ENCODE results near the gene WFDC8.

WFDC8 gene

GRCh38 chr20:45515147-45515913 lies 63.8 kb downstream of the WFDC8 start, which contains the start of gene SPINT3:
Gene SPINT3 (minus strand): TSS chr20:45515622. CDS start chr20:45515608, 14 bp downstream.
- no peaks in the 10 kb centered on the region for H3K4me1 ChIP-seq
- no peak for DNase-seq
- no peaks in the 10 kb centered on the region; the same call in 1 of the 2 replicates for H3K27me3 ChIP-seq
- TF ChIP-seq CTCF (IDR thresholded peaks at IDR 0.05; ENCODE audit: low read depth, low read length): no peak
- no peak within 1 kb of the TSS for H3K4me3 ChIP-seq (ENCODE audit: low read depth, low read length)
- no peaks in the 10 kb centered on the region for H3K36me3 ChIP-seq
- H3K9me3 ChIP-seq: no peaks in the 10 kb centered on the region

GRCh38 chr20:45510242-45510862 lies 68.7 kb downstream of the WFDC8 start:
- Histone ChIP-seq H3K36me3 (no peaks in the 10 kb centered on the region), H3K27me3 (no peaks in the 10 kb centered on the region), H3K9me3 (no peaks in the 10 kb centered on the region), H3K4me3 (ENCODE audit: low read depth, low read length) (no peak overlapping the region), H3K4me1 (no peaks in the 10 kb centered on the region)
- TF ChIP-seq CTCF (IDR thresholded peaks at IDR 0.05; ENCODE audit: low read depth, low read length): no peak
- no peak for DNase-seq

- no peaks in the 10 kb centered on the region for H3K27me3 ChIP-seq
- no peaks in the 10 kb centered on the region for H3K36me3 ChIP-seq
- no peak for TF ChIP-seq CTCF (IDR thresholded peaks at IDR 0.05; ENCODE audit: low read depth, low read length)
- no peak for DNase-seq
- no peaks in the 10 kb centered on the region for H3K4me1 ChIP-seq
- H3K4me3 ChIP-seq (ENCODE audit: low read depth, low read length): no peak overlapping the region
- H3K9me3 ChIP-seq: no peaks in the 10 kb centered on the region
Observed at GRCh38 chr20:45509091-45509490, 70.0 kb downstream of the WFDC8 start.

GRCh38 chr20:45508068-45508886 lies 70.8 kb downstream of the WFDC8 start:
- Histone ChIP-seq H3K4me1 (no peaks in the 10 kb centered on the region), H3K9me3 (no peaks in the 10 kb centered on the region), H3K36me3 (no peaks in the 10 kb centered on the region), H3K27me3 (no peaks in the 10 kb centered on the region), H3K4me3 (ENCODE audit: low read depth, low read length) (no peak overlapping the region)
- TF ChIP-seq CTCF (IDR thresholded peaks at IDR 0.05; ENCODE audit: low read depth, low read length): no peak
- DNase-seq: no peak

- H3K4me1 ChIP-seq: no peaks in the 10 kb centered on the region
- no peak for DNase-seq
- H3K4me3 ChIP-seq (ENCODE audit: low read depth, low read length): no peak overlapping the region
- no peaks in the 10 kb centered on the region for H3K9me3 ChIP-seq
- no peak for TF ChIP-seq CTCF (IDR thresholded peaks at IDR 0.05; ENCODE audit: low read depth, low read length)
- no peaks in the 10 kb centered on the region; the same call in 1 of the 2 replicates for H3K27me3 ChIP-seq
- no peaks in the 10 kb centered on the region for H3K36me3 ChIP-seq
Observed at GRCh38 chr20:45507011-45507820, 71.9 kb downstream of the WFDC8 start.
